ENCODE measurements around the gene ECEL1.
"Not testable (repeated sequence)": the region's sequence is repeated elsewhere in the genome, so short reads cannot be mapped to it uniquely, and the experiment has no call there.

GRCh38 chr2:232440220-232441018, 47.2 kb downstream of the ECEL1 start:
- peak; percentile 91 to 95 (median 94) for TF ChIP-seq CTCF (IDR thresholded peaks at IDR 0.05)
- TF ChIP-seq POLR2A (IDR thresholded peaks at IDR 0.05): not testable (repeated sequence)

Measured in right lobe of liver (tissue), 4 donors.